K562 treated with DMSO at 1 percent for 12 hours (cell line): ENCODE measurements around the gene RPP38. TPM values are rescaled to one million over a fixed set of nuclear protein-coding genes. Genes with fewer than 3 reads are reported as not detected.

Source experiments
- total RNA-seq: library from RNA; unstranded; fragments of 300-600 nt; gene quantifications from 2 replicates; pipeline ENCODE4 v1.2.3, GENCODE V29; 2022; ENCODE audit not compliant: insufficient read depth

RPP38 gene, protein sequence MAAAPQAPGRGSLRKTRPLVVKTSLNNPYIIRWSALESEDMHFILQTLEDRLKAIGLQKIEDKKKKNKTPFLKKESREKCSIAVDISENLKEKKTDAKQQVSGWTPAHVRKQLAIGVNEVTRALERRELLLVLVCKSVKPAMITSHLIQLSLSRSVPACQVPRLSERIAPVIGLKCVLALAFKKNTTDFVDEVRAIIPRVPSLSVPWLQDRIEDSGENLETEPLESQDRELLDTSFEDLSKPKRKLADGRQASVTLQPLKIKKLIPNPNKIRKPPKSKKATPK
- total RNA-seq: 16.7 and 31.3 TPM in 2 replicates

DNA sequence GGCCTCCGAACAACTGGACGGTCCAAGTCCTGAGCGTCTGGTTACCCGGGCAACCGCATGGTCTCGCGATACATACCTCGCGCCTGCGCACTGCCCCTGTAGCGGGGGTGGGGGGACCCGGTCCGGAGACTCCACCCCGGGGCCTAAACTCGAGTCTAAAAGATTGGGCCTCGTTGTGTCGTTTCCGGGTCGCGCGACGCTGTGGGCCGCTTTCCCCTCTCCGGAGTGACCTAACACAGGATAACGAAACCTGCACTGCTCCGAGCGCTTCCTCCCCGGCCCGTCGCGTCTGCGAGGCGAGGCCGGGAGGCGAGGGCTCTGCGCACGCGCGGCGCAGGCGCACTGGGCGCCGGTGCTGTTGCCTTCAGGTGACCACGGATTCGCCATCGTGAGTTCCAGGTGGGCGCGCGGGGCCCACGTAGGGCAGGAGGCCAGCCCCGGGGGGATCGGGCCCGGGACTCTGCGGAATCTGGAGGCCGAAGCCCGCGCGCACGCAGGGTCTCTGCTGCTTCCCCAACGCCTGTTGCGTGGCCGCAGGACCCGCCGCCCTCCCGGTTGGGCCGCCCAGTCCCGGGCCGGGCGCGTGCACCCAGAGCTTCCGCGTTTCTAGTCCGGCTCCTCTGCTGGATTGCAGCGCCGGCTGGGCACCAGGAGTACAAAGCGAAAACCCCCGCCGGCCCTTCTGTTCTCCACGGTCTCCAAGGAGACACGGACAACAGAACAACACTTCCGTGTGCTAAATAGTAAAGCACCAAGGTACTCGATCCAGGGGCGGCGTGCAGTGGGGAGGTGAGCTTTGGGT, at the start of gene RPP38:
TSS of gene RPP38 (plus strand) at position 345 of the 802 bp plus-strand sequence. CDS start 5,960 bp downstream, outside the sequence.

DNA sequence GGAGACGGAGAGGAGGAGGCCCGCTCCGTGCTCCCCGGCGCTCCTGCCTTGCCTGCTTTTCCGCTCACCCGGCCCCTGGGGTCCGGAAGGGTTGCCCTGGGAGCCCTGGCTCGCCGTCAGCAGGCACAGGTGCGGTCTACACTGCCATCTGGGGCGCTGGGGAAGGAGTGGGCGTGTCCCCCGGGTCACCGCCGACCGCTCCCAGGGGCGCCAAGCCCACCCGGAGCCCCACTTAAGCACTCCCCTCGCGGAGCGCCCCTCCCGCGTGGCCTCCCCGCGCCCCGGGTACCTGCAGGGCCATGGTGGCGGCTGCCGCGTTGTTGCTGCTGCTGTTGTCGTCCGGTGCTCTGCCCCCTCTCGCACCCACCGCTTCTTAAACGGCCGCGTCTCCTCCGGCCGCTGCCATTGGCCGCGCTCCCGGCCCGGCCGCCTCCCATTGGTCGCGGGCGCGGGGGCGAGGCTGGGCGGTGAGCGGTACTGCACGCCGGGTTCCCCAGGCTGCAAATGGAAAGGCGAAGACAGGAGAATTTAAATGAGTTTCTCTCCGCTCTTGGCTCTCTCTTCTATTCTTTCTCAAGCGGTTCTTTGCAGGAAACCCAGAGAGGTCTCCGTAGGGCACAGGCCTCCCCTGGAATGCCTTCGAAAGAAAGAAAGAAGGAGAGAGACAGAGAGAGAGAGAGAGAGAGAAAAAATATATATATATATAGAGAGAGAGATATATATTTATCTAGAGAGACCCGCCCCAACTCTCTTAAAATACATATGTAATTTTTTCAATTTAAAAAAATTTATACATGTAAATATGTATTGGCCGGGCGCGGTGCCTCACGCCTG, 8.5 kb upstream of the RPP38 start, which contains the start of gene ACBD7:
TSS of gene ACBD7 (minus strand) at position 349 of the 834 bp plus-strand sequence. CDS start at position 301, 48 bp downstream.

Other genes with a start within 250 kb of the RPP38 start
- gene SUV39H2, start 218.5 kb upstream of the RPP38 start, total RNA-seq: 11.1 and 19.8 TPM in 2 replicates
- gene DCLRE1C, start 143.3 kb upstream of the RPP38 start, total RNA-seq: 4.3 and 13.7 TPM in 2 replicates
- gene MEIG1, start 138.0 kb upstream of the RPP38 start, total RNA-seq: not detected in 2 replicates
- not detected in 2 replicates for gene OLAH, start 53.4 kb upstream of the RPP38 start, total RNA-seq
- 1.5 TPM in 1 of 2 replicates, not detected in the other for gene ACBD7, start 8.6 kb upstream of the RPP38 start, total RNA-seq
- gene NMT2, start 71.3 kb downstream of the RPP38 start, total RNA-seq: 10.2 and 20.8 TPM in 2 replicates